Fibroblast of upper back skin (primary cell): ENCODE measurements around the gene EPYC.

ENCODE experiments used
- DNase-seq: peaks from one replicate; pipeline ENCODE4 v3.0.0-alpha.2; 2013

Gene EPYC, protein sequence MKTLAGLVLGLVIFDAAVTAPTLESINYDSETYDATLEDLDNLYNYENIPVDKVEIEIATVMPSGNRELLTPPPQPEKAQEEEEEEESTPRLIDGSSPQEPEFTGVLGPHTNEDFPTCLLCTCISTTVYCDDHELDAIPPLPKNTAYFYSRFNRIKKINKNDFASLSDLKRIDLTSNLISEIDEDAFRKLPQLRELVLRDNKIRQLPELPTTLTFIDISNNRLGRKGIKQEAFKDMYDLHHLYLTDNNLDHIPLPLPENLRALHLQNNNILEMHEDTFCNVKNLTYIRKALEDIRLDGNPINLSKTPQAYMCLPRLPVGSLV

DNA sequence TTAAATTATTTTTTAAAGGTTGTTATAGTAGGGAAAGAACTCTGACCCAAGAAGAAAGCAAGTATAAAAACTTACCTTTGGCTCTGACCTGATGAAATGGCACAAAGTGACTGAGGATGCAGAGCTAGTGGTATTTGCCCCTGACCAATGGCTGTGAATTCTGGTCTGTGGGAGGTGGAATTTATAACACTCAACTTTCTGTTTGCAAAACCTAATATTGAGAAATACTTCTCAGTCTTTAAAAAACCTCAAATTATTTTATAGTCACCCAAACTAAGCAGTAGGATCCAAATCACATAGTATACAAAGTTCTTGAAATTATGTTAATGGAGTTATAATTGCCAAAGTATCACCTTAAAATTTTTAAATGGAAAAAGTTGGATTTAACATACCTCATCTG, at the start of gene EPYC:
TSS of gene EPYC (minus strand) at position 101 of the 400 bp plus-strand sequence. CDS start 2,407 bp downstream, outside the sequence.
- no peak for DNase-seq

DNA sequence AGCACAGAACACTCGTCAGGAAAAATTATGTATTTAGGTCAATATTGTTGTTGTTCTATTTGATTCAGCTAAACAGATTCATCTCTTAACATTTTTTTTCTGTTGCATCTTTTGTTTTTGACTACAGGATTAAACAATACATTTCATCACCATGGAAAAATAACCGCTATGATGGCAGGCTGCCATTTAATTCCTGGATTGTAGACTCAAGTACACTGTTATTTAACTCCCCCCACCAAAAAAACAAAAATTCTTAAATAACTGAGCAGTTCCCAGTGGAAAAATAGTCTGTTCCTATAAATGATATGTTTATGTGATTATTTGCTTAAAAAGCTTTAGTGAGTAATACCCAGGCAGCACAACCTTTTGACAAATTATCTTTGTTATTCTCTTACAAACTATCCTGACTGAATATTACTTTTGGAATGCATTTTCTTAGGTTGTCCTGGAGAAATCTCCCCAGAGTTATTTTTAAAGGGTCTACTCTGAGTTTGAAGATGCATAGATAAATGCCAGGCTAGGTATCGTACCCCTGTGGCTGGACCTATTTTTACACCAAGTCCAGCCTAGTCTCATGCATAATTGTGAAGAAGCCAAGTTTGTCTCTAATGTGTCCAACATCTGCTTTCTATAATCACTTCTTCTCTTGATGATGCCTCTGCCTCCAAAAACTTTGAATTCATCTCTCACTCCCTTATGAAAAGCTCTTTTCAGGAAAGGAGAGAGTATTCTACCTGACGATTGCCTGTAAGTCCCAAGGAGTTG, 49.4 kb upstream of the EPYC start:
- DNase-seq = peak; percentile 85

DNA sequence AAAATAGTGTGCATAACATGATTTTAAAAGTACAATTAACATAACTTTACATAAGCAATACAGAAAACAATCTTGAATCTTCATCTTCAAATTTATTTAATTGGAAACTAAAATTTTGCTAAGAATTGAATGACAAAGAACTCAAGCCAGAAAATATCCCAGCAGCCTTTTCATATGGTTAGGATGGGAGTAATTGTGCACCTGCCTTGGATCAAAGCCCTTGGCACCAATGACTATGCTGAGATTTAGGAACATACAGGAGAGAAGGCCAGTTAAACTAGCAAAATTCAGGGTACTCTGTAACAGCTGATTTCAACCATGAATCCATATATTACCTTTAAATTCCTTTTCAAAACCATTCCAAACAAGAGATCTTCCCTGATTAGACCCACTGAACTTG, 47.3 kb upstream of the EPYC start:
- DNase-seq = no peak

DNA sequence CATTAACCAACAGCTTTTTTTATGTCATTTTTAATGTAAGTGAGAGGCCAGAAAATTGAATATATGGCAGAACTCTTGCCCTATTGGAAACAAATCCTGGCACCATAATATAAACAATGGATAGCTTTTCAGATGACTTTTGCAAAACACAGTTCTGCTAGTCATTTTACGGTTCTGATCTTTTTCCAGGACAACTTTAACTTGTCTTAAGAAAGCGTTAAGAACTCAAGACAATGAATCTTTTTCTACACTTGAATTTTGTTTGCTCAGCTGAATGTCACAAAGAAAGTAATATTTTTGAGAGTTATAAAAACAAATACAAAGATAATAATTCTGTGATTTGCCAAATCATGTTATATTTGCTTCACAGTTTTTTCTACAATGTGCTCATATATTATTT, 39.8 kb upstream of the EPYC start:
- no peak for DNase-seq

DNA sequence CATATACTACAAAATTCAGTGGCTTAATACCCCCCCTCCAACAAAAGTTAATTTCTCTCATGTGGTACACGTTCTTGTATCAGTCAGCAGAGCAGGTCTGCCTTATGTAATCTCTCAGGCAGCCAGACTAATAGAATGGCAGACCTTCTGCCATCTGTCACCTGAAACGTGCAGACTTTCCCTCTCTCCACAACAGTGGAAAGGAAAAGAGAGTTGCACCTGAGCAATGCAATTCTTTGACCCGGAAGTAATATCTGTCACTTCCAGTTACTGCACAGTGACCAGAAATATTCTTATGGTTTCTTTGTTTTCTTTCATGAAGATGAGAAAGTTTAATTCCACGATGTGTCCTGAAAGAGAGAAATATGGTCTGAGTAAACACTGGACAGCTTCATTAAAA, 38.6 kb upstream of the EPYC start:
- DNase-seq = no peak

DNA sequence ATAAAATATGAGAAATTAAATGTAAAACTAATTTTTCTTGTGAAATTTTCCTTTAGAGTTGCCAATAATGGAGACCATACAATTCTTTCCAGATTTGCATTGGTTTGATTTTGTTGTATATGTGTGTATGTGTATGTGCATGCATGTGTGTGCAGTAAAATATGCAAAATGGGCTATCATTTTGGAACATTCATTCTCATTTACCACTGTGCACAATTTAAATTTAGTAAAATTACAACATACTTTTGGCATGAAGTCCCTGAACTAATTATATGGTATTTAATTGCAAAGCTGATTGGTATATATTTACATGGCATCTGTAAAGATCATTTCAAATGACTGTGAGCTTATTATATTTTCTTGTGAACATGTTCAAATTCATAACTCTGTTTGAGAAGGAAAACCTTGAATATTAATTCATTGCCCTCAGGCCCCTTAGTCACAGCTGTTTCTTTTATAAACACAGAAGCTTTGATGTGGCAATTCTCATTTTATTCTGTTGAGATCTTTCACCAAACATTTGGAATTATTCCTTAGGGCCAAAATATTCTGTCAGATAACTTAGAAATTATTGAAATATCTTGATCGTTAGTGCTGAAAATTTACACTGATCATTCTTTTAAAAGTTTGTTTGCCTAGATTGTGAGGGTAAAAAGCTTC, 35.5 kb upstream of the EPYC start:
- peak; percentile 19 for DNase-seq

DNA sequence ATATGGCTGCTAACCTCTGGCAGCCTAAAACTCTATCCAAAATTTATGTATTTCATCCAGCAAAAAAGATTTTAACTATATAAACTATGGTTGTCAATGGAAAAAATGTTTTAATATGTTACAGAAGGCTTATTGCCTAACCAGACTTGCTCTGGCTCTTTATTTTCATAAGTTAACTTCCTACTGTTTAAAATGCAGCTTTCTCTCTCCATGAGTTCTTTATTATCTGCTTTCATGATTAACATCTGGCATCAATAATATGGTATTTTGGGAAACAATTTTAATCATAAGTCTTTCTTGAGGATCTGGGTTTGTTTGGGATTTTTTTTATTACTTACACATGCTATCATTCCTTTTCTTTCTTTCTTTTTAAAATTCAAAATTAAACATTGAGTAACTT, 32.5 kb upstream of the EPYC start:
- DNase-seq = peak; percentile 82

DNA sequence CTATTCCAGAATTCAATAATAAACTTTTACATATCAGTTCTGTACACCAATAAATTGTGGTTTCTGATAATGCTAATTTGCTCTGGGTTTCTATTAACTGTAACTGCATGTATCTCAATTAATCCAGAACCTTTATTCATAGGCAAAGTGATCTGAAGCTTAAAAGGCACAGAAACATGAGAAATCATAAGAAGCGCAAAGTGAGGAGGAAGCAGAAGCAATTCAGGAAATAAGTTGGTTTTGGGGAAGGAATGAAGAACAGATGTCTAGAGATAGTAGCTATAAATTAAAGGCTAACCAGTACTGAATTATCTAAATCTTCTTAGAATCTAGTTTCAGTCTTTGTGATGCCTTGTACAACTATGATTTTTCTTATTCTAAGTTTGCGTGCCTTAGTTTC, 28.5 kb upstream of the EPYC start:
- DNase-seq = no peak

DNA sequence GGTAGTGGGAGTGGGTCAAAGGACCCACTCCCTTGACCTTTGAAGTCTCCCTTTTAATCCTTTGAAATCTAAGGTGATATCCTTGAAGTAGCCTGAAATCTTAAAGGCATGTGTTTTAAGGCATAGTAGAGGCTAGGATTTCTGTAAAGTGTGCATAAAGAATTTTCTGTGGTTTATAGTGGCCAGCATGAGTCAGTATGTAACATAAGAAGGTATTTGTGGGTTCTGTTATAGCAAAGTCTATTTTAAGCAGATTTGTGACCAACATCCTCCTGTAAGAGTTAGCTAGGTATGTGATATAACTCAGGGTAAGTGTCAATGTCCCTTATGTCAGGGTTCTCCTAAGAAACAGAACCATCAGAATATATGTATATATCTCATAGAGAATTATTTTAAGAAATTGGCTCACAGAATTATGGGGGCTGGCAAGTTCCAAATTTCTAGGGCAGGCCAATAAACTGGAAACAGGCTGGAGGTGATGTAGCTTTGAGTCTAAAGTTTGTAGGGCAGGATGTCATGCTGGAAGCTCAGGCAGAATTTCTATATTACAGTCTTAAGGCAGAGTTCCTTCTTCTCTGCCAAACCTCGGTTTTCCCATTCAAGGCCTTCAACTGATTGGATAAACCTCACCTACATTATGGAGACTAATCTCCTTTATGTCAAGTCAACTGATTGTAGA, 18.7 kb upstream of the EPYC start:
- DNase-seq = peak; percentile 92

DNA sequence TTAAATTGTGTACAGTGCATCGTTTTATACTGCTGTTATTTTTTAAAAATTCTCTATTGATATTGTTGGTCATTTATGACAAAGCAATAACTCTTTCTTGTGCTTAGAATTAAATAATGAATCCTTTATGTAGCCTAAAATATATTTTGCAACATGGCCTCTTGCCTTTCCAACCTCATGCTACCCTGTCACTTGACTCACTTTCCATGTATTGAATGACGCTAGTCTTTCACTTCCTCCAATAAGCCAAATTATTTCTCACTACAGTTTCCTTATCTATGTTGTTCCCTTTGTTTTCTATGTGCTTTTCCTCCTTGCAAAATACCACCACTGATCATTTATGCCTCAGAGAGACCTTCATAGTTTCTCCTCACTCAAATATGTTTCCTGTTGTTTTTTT, 16.3 kb upstream of the EPYC start:
- no peak for DNase-seq

DNA sequence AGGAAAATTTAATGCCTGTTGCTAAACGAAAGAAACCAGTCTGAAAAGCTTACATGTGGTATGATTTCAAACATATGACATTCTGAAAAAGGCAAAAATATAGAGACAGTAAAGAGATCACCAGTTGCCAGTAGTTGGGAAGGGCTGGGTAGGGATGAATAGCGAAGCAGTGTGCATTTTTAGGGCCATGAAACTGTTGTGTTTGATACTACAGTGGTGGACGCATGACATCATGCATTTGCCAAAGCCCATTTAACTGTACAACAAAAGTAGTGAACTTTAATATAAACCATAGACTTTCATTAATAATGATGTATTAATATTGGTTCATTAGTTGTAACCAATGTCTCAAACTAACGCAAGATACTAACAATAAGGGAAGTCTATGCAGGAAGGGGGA, 14.7 kb upstream of the EPYC start:
- DNase-seq = no peak

DNA sequence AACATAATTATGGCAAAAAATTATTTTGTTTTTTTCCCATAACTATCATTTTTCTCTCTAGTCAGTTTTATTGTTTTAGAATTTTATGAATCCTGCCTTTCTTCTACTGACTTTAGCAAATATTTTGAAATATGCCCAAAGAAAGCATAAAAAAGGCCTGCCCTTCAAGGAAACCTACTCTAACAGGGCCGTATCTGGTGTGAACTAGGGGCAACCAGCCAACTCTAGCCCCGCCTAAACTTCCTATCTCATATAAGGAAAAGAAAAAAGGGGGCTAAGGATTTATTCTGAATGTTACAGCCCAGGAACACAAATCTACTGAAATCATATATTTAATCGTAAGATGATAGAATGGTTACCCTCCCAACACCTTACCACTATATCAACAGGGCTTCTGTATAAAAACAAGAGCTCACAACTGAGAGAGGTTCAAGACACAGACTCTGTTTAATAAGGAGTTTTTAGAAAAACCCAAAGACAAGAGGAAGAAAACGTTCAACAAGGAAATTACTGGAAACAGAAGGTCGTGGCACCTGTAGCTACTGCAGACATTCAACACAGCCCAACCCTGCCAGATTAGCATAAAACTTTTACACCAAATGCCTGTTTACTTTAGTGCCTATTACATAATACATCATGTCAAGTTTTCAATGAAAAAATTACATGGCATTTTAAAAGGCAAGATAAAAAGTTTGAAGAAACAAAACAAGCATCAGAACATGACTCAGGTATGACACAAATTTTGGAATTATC, 12.9 kb upstream of the EPYC start:
- DNase-seq = no peak

DNA sequence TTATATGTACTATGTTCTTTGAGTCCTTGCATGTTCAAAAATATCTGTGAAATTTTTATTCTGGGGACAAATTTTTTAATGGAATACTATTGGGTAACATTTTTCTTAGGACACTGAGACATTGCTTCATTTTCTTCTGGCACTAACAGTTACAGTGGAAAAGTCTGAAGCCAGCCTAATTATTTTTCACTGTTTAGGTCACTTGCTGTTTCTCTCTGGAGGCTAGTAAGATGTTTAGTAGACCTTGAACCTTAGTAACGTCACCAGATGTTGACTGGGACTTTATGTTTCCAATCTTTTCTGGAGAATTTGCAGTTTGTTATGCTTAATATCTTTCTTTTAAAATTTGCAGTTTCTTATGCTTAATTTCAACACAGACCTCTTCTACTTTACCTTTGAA, 12.3 kb upstream of the EPYC start:
- no peak for DNase-seq

DNA sequence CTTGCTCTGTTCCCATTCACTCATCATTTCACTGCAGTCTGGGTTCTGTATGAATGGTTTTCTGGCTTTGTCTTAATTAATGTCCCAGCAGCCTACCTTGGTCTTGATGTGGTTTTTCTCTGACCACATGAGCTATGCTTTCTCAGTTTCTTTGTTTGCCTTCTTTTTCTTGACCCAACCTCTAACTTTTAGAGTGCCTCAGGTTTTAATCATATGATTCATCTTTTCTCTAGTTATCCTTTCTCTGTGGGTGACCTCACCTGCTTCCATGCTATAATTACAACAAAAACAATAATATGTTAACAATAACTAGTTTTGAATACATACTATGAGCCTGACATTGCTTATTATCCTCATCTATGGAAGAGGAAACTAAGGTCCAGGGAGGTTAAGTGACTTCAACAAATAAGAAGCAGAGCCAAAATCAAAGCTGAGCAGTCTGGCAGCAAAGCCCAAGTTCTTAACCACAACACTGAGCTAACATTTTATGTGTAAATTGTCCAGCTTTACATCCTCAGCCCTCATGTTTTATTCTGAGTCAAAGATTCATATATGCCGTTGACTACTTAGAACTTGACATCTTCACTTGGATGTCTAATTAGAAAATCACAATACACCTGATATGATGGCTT, 4.7 kb upstream of the EPYC start:
- DNase-seq = peak; percentile 58

DNA sequence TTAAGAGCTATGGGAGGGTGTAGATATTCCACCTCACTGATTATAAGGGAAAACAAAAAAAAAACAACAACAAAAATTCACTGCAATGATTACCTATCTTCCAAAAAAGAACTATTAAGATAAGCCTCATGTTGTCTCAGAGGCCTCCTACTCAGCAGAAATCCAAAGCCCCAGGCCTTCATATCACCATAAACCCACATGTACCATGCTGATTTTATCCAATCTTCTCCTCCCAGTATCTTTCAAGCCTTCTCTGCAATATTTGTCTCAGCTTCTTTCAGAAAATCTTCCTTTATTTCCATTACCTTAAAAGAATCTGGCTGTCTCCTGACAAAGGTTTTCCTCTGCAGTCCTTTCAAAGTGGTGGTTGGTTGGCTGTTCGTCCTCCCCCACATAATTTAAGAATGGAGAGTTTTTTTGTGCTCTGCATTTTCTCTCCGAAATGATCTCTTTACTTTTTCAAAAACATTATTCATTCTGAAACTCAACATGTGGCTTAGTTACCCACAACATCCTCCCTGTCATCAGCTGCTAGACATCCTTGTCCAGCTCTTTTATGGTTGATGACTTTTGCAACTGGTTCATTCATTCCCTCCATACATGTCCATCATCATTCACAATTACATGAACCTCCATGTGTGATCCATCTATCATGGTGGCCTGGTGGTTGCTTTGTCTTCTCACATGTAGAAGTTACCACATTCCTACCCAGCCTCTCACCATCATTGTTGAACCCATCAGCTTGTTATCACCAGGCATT, 2.9 kb upstream of the EPYC start:
- peak; percentile 37 for DNase-seq

DNA sequence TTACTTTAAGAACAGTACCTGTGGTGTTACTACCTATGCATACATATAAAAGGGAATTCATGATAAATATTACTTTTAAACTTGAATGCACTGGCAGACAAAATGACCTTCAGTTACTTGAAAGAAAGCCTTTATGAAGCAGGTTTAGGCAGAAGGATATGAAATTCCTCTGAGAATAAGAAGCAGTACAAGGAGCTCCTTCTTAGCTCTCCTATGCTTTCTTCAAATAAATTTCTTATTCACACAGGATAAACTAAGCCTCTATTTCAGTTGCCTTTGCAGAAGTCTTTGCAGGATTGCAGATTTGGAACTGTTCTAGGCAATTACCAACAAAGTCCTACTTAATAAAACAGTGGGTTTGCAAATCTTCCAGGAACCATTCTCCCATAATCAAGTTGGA, 1.0 kb downstream of the EPYC start:
- no peak for DNase-seq

DNA sequence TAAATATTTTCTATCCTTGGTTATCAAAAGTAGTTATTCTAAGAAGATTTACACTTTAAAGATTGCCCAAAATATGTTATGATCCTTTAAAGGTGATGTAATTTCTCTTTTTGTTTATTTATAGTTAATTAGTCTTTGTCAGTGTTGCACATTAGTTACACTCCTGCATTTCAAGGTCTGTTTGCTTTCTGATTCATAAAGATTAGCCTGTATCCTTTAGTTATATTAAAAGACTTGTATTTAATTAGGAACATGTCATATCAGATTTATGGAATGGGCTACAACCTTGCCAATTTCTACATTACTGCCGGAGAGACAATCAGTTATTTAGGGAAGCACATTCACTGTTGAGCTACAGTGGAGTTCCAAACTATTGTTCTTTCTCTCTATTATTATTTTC, 3.5 kb downstream of the EPYC start:
- no peak for DNase-seq

DNA sequence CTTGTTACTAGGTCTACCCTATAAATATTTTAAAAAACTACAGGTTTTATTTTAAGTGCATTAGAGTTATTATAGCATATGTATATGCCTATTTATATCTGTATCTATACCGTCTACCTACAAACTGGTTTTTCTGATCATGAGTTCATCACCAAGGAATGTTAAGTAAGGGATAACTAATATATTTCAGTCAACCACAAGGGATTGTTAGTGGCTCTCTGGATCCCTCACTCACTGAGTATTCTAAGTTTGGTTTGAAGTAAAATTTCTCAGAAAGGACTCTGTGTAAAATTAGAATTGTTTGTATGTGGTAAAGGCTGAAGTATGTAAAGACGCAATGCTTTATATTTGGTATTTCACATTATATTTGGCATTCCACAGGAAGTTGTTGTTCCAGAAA, 4.8 kb downstream of the EPYC start:
- DNase-seq = peak; percentile 80

DNA sequence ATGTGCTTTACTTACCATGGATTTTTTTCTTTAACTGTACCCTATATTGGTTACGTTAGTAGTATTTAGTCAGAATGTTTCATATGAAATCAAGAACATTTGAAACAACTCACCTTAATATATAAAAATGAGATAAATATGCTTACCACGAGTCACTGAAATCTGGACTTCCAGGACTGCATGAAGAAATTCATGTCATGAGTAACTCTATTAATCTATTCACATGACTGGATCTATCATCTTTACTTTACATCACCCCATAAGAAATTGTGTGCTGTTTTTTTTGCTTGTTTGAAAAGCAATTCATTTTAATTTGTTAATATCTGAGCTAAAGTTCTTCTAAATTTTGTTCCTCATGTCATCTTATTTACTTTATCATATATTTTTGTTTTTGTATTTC, 5.2 kb downstream of the EPYC start:
- peak; percentile 41 for DNase-seq

DNA sequence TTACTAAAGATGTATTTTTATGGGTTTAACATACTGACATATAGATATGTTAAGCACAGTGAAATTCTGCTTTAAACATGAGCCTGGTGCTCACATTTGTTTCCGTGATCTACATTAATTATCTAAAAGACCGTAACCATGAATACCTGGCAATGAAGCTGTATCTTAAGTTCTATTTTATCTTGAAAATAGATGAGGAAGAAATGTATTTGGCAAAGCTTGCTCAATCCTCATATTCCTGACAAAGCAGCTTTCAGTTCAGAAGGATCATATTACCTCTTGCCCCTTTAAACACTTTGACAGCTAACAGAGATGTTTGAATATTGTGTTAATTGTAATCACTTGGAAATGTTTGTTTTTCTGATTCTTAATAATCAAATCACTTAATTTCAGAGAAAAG, 9.8 kb downstream of the EPYC start:
- no peak for DNase-seq

DNA sequence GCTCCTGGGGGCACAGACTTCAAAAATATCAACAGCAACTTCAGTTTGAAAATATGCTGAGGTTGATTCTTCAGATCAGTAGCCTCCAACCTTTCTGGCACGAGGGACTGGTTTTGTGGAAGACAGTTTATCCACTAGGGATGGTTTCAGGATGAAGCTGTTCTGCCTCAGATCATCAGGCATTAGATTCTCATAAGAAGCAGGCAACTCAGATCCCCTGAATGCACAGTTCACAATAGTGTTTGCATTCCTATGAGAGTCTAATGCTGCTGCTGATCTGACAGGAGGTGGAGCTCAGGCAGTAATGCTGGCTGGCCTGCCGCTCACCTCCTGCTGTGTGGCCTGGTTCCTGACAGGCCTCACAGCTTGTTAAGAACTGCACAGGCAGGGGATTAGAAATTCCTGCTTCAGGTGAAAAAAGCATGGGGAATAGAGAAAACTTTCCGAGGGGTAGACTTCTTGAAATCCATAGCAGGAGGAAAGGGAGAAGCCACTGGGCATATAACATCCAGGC, 12.8 kb downstream of the EPYC start:
- no peak for DNase-seq
